ENCODE data around the gene SPATA31A3. TPM values are rescaled to one million over a fixed set of nuclear protein-coding genes. Genes with fewer than 3 reads are reported as not detected.
"Not testable (repeated sequence)": the region's sequence is repeated elsewhere in the genome, so short reads cannot be mapped to it uniquely, and the experiment has no call there.

SPATA31A3 gene
- not detected in 2 replicates for total RNA-seq (2014; rRNA removed; shearing (Covaris generic); ENCODE audit: low replicate concordance)

GRCh38 chr9:66992450-66992849 is at the start of gene SPATA31A3:
SPATA31A3 (minus strand) TSS chr9:66992550; CDS start chr9:66992521, 29 bp downstream.
- H3K36me3 ChIP-seq (ENCODE audit: insufficient read depth, low read length): not testable (repeated sequence)

GRCh38 chr9:66952576-66952975 is 39.8 kb downstream of the SPATA31A3 start:
- not testable (repeated sequence) for H3K9ac ChIP-seq (ENCODE audit: low read length); H4K20me1 ChIP-seq (ENCODE audit: insufficient read depth, low read depth, low read length); H3K27ac ChIP-seq (ENCODE audit: low read length); H3K27me3 ChIP-seq (ENCODE audit: low read length); H3K4me2 ChIP-seq (ENCODE audit: low read depth, low read length, poor library complexity, severe bottlenecking); H3K9me3 ChIP-seq (ENCODE audit: low read length); H2AFZ ChIP-seq (ENCODE audit: low read length); H3K4me1 ChIP-seq (ENCODE audit: low read length); H3K4me3 ChIP-seq (ENCODE audit: low read length); H3K9me2 ChIP-seq (replicated peaks; ENCODE audit: insufficient read depth, low read length); H3K79me2 ChIP-seq (ENCODE audit: low read length); H3K36me3 ChIP-seq (ENCODE audit: insufficient read depth, low read length); DNase-seq

More at GRCh38 chr9:66992450-66992849, at the start of gene SPATA31A3:
- not testable (repeated sequence) for H3K4me3 ChIP-seq (ENCODE audit: low read length); H3K4me1 ChIP-seq (ENCODE audit: low read length); H4K20me1 ChIP-seq (ENCODE audit: insufficient read depth, low read depth, low read length); H3K9ac ChIP-seq (ENCODE audit: low read length); H2AFZ ChIP-seq (ENCODE audit: low read length); H3K4me2 ChIP-seq (ENCODE audit: low read depth, low read length, poor library complexity, severe bottlenecking); H3K9me3 ChIP-seq (ENCODE audit: low read length); H3K9me2 ChIP-seq (replicated peaks; ENCODE audit: insufficient read depth, low read length); H3K79me2 ChIP-seq (ENCODE audit: low read length); H3K27me3 ChIP-seq (ENCODE audit: low read length); DNase-seq; H3K27ac ChIP-seq (ENCODE audit: low read length)

- not testable (repeated sequence) for H4K20me1 ChIP-seq (ENCODE audit: insufficient read depth, low read depth, low read length); H3K9me3 ChIP-seq (ENCODE audit: low read length); H3K79me2 ChIP-seq (ENCODE audit: low read length); H3K4me1 ChIP-seq (ENCODE audit: low read length); H3K27me3 ChIP-seq (ENCODE audit: low read length); H3K36me3 ChIP-seq (ENCODE audit: insufficient read depth, low read length); H3K27ac ChIP-seq (ENCODE audit: low read length); H2AFZ ChIP-seq (ENCODE audit: low read length); H3K9ac ChIP-seq (ENCODE audit: low read length); H3K4me2 ChIP-seq (ENCODE audit: low read depth, low read length, poor library complexity, severe bottlenecking); DNase-seq; H3K4me3 ChIP-seq (ENCODE audit: low read length); H3K9me2 ChIP-seq (replicated peaks; ENCODE audit: insufficient read depth, low read length)
Measured at GRCh38 chr9:66942400-66943155, 49.8 kb downstream of the SPATA31A3 start.

GRCh38 chr9:66939878-66940830 is 52.2 kb downstream of the SPATA31A3 start:
- H3K4me3 ChIP-seq (ENCODE audit: low read length); H3K79me2 ChIP-seq (ENCODE audit: low read length); H3K36me3 ChIP-seq (ENCODE audit: insufficient read depth, low read length); H3K4me1 ChIP-seq (ENCODE audit: low read length); H3K9me3 ChIP-seq (ENCODE audit: low read length); H3K27me3 ChIP-seq (ENCODE audit: low read length); H4K20me1 ChIP-seq (ENCODE audit: insufficient read depth, low read depth, low read length); H3K4me2 ChIP-seq (ENCODE audit: low read depth, low read length, poor library complexity, severe bottlenecking); H3K9ac ChIP-seq (ENCODE audit: low read length); H3K9me2 ChIP-seq (replicated peaks; ENCODE audit: insufficient read depth, low read length); H2AFZ ChIP-seq (ENCODE audit: low read length); DNase-seq; H3K27ac ChIP-seq (ENCODE audit: low read length): not testable (repeated sequence)

- H3K4me2 ChIP-seq (ENCODE audit: low read depth, low read length, poor library complexity, severe bottlenecking): not testable (repeated sequence)
Measured at GRCh38 chr9:66938322-66938721, 54.0 kb downstream of the SPATA31A3 start.

GRCh38 chr9:66937662-66938061 is 54.7 kb downstream of the SPATA31A3 start:
- H3K9ac ChIP-seq (ENCODE audit: low read length); H3K79me2 ChIP-seq (ENCODE audit: low read length); DNase-seq; H3K9me3 ChIP-seq (ENCODE audit: low read length); H4K20me1 ChIP-seq (ENCODE audit: insufficient read depth, low read depth, low read length); H3K36me3 ChIP-seq (ENCODE audit: insufficient read depth, low read length); H3K4me3 ChIP-seq (ENCODE audit: low read length); H3K4me2 ChIP-seq (ENCODE audit: low read depth, low read length, poor library complexity, severe bottlenecking); H3K4me1 ChIP-seq (ENCODE audit: low read length); H2AFZ ChIP-seq (ENCODE audit: low read length); H3K9me2 ChIP-seq (replicated peaks; ENCODE audit: insufficient read depth, low read length); H3K27me3 ChIP-seq (ENCODE audit: low read length); H3K27ac ChIP-seq (ENCODE audit: low read length): not testable (repeated sequence)

More at GRCh38 chr9:66938322-66938721, 54.0 kb downstream of the SPATA31A3 start:
- not testable (repeated sequence) for H4K20me1 ChIP-seq (ENCODE audit: insufficient read depth, low read depth, low read length); H3K9me2 ChIP-seq (replicated peaks; ENCODE audit: insufficient read depth, low read length); H3K9me3 ChIP-seq (ENCODE audit: low read length); H3K79me2 ChIP-seq (ENCODE audit: low read length); H2AFZ ChIP-seq (ENCODE audit: low read length); H3K4me3 ChIP-seq (ENCODE audit: low read length); H3K27ac ChIP-seq (ENCODE audit: low read length); H3K9ac ChIP-seq (ENCODE audit: low read length); H3K27me3 ChIP-seq (ENCODE audit: low read length); H3K4me1 ChIP-seq (ENCODE audit: low read length); H3K36me3 ChIP-seq (ENCODE audit: insufficient read depth, low read length); DNase-seq

Small RNA genes within 50 kb of the gene (small RNA-seq; reads per million reads assigned to genes)
- gene AL353770.1 (not detected), gene AL353770.2 (not detected)

Other genes with a start within 250 kb of the SPATA31A3 start
- gene ZNF658, start 91.8 kb downstream of the SPATA31A3 start, total RNA-seq (2014; rRNA removed; shearing (Covaris generic); ENCODE audit: low replicate concordance): 1.6 and 3.1 TPM in 2 replicates